ENCODE results near the gene NISCH.
A peak's percentile ranks its signal among the peaks of the same experiment; 100 is the strongest.

Gene NISCH

DNA sequence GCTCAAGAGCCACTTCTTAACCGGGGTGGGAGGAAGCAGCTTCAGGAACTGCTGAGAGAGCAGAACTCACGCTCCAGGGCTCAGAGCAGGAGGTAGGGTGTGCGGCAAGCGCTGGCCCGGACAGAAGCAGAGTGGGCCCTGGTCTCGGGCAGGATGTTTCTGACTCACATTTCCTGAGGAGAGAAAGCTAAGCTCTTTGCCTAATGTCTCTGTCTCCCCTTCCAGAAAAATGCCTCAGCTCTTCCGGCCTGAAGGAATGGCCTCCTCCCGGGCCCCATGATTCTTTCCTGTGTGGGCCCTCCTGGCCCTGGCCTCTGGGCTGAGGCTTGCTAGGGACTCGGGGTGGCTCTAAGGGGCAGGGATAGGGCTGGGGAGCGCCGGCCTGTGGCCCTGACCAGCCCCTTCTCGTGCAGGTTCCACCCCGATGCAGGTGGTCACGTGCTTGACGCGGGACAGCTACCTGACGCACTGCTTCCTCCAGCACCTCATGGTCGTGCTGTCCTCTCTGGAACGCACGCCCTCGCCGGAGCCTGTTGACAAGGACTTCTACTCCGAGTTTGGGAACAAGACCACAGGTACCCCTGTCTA is 35.6 kb downstream of the NISCH start:
- DNase-seq: peak; percentile 85 to 93 (median 92)

DNA sequence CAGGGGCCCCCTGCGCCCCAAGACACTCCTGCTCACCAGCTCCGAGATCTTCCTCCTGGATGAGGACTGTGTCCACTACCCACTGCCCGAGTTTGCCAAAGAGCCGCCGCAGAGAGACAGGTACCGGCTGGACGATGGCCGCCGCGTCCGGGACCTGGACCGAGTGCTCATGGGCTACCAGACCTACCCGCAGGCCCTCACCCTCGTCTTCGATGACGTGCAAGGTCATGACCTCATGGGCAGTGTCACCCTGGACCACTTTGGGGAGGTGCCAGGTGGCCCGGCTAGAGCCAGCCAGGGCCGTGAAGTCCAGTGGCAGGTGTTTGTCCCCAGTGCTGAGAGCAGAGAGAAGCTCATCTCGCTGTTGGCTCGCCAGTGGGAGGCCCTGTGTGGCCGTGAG is 36.7 kb downstream of the NISCH start:
- no peak for DNase-seq

DNA sequence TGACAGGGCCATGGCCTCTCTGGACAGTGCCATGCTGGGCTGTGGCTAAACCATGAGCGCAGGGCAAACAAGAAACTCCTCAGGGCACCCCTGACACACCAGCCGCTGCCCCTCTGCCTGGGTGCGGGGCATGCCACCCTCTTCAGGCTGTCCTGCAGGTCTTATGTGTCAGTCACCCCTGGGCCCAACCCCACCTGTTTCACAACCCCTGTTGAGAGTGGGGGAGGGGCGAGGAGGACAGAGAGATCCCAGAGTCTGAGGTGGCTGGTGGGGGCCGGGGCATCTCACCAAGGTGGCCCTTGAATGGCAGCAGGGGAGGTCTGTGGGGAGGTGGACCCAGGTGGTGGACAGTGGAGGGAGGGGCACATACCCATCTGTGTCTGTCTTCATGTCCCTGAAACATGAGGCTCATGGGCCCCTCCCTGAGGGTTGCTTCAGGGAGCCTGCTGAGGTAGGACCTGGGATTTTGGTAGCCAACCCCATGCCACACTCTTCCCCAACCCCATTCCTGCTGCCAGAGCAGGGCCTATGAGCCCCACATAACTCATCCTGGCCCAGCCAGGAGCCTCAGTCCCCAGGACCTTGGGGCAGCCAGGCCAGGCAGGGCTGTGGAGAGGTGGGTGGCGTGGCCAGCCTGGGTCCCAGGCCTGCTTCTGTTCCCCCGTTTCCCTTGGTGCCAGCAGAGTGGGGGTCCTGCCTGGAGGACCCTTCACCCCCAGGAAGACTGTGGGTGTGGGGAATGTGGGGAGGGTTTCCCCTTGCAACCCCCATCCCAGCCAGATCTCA is 38.0 kb downstream of the NISCH start:
- no peak for DNase-seq

DNA sequence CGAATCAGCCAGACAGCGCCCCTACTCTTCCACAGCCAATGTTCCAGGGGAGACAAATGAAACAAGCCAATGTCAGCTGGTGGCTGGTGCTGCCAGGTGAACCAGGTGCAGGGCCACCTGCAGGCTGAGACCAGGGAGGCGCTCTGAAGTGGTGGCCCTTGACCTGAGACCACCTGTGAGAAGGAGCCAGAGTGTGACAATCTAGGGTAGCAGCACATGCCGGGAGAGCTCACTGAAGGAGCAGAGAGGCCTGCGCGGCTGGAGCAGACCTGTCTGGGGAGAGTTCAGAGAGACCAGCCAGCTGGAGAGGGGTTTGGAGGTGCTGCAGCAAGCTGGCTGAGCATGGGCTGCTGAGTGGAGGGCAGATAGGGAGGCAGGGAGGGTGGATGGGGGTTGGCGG is 39.0 kb downstream of the NISCH start:
- peak in 1 of 4 experiments; percentile 26 for DNase-seq

DNA sequence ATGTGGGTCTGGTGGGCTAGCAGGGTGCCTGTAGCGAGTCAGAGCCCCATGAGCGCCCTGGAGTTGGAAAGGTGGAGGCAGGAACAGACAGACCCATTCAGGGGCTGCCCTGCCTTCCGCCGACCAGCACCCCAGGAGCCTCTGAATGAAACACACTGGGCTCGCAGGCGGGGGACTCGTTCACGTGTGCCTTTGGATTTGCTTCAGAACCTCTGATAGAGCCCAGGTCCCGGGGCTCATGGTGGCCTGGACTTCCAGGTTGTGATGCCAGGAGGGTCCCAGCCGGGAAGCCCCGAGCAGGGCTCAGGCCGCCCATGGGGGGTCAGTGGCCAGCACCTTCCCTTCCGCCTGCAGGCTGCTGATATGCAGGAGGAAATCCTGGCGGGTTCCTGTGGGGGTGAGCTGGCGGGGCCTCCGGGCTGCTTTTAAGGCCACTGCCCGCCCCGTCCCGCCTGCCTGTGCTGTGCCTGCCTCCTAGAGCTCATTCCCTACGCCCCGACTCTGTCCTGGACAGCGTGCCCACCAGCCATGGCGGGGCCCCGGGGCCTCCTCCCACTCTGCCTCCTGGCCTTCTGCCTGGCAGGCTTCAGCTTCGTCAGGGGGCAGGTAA is 39.6 kb downstream of the NISCH start, which contains the start of gene STAB1:
Gene STAB1 (plus strand): TSS at position 453 of the 610 bp plus-strand sequence. CDS start 76 bp downstream, at position 529.
- DNase-seq: peak; percentile 61 to 87 (median 74)

DNA sequence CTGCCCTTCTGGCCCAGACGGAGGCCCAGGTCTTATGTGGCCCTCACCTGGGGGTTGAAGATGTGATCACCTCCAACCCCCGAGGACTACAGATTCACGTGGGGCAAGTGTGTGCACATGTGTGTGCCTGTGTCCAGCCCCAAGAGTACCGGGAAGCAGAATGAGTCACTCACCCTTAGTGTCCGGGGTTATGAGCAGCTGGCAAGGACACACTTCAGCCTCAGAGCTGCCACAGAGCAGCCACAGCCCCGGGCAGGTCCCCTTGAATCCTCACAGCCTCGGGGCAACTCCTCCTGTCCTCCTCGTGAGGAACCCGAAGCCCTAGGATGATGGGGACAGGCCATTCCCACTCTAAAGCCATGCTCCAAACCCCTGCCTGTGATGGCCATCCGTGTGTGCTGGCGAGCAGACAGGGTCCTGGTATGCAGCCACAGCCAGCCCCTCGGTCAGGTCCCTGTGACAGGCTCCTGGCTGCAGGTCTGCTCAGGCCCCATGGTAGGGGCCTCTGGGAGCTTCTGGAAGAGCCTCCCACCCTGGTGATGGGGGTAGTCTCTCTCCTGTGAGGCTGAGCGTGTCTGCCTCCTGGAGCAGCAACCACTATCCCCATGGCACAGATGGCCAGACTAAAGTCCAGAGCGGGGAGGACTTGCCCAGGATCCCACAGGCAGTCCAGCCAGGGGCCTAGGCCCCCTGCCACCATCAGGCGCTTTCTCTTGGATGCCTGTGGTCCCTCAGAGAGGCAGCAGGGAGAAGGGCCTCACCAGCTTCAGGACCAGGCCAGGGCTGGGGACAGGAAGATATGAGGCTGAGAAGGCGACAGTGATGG is 40.6 kb downstream of the NISCH start:
- peak; percentile 59 to 68 (median 64) for DNase-seq

DNA sequence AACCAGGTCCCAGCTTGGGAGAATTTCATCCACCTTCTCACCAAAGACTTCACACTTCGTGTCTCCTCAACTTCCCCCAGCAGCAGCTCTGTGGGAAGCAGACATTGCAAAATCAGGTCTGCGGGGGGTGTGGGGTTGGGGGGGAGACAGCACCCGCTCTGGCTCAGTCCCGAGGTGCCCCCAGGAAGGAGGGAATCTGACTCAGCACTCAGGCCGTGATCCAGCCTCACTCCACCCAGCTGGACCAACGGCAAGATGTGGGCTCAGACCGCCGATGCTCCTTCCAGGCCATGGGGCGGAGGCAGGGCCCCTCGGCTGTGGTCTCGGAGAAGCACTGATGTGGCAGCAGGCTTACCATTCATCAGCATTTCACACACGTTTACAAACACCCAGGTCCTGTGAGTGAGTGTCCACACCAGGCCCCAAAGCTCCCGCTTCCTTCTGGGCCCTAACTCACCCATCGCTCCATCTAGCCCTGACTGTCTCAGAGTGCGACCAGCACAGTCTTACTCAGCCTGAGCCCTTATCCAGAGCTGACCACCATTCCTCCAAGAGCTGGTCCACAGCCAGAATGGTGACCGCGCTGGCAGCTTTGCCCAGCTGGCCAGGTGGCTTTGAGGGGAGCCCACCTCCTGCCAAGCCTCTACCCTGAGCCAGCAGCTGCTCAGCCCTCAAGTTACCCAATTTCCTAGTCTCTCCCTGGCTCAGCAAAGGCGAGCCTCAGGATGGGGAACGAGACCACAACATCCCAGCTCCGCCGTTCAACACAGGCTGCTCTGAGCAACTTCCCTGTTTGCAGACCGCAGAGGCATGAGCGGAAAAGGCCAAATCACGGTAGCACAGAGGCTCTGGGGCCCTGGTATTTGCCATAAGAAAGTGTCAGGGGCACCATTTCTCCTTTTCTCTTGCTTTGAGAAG is 43.0 kb downstream of the NISCH start:
- DNase-seq: peak; percentile 95 to 97 (median 96)

DNA sequence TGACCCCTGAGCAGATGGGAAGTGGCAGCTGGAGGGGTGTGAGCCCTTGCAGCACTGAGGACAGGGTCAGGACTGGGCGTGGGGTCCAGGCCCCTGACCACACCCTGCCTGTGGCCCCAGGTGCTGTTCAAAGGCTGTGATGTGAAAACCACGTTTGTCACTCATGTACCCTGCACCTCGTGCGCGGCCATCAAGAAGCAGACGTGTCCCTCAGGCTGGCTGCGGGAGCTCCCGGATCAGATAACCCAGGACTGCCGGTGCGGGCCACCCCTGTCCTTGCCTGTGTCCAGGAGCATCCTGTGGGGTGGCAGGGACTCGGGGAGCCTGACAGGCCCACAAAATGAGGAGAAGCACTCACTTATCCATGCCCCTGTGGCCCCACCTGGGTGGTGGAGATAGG is 45.6 kb downstream of the NISCH start:
- no peak for DNase-seq

DNA sequence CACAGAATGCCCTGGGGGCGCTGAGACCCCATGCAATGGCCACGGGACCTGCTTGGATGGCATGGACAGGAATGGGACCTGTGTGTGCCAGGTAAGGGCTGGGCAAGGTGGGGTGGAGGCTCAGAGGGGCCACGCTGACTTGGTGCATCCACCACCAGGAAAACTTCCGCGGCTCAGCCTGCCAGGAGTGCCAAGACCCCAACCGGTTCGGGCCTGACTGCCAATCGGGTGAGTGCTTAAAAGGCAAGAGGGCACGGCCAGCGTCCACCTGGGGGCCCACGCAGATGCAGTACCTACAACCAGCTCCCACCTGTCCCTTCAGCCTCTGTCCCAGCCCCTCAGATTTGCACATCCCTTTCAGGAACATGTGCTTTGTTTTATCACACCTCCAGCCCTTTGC is 46.6 kb downstream of the NISCH start:
- no peak for DNase-seq

DNA sequence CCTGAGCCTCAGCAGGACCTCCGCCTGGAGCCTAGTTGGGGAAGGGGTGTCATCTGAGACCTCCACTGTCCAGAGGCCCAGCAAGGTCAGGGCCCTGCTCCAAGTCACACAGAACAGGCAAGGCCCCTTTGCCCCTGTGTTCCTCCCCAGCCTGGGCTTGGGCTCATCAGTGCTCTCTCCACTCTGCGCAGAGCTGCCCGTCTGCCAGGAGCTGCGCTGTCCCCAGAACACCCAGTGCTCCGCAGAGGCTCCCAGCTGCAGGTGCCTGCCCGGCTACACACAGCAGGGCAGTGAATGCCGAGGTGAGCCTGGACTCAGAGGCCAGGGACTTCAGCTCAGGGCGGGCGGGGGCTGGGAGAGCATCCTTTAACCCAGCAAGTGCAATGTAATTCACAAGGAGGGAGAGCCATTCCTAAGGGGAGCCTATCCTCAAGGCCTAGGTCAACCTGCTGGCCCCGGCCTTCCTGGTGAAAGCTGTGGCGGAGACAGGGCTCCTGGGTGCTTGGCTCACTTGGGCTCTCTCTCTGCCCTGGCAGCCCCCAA is 47.5 kb downstream of the NISCH start:
- no peak for DNase-seq

DNA sequence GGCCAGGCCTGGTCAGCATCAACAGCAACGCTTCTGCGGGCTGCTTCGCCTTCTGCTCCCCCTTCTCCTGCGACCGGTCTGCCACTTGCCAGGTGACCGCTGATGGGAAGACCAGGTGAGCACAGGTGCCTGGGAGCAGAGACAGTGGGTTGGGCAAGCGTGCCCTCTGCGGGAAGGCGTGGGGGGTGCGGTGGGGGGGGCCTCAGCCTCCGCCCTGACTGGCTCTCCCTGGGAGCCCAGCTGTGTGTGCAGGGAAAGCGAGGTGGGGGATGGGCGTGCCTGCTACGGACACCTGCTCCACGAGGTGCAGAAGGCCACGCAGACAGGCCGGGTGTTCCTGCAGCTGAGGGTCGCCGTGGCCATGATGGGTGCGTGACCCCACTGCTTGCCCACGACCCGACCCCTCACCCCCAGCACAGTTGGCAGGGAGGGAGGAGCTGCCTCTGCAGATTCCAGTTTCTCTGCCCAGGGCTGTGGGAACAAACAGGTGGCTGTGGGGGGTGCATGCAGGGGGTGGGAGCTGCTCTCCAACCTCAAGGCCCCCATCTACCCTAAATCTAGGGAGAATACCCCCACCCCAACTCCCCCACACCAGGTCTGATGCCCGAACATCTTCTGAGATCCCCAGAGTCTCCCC is 48.5 kb downstream of the NISCH start:
- no peak for DNase-seq

DNA sequence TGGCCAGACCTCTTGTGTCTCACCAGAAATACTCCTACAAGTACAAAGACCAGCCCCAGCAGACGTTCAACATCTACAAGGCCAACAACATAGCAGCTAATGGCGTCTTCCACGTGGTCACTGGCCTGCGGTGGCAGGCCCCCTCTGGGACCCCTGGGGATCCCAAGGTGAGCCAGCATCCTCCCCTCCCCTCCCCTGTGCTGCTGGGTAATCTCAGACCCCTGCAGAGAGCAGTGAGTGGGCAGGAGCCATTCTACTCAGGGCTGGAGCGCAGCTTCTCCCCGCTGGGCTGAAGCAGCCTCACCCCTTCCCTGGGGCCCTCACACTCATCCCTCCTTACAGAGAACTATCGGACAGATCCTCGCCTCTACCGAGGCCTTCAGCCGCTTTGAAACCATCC is 49.6 kb downstream of the NISCH start:
- DNase-seq: no peak

DNA sequence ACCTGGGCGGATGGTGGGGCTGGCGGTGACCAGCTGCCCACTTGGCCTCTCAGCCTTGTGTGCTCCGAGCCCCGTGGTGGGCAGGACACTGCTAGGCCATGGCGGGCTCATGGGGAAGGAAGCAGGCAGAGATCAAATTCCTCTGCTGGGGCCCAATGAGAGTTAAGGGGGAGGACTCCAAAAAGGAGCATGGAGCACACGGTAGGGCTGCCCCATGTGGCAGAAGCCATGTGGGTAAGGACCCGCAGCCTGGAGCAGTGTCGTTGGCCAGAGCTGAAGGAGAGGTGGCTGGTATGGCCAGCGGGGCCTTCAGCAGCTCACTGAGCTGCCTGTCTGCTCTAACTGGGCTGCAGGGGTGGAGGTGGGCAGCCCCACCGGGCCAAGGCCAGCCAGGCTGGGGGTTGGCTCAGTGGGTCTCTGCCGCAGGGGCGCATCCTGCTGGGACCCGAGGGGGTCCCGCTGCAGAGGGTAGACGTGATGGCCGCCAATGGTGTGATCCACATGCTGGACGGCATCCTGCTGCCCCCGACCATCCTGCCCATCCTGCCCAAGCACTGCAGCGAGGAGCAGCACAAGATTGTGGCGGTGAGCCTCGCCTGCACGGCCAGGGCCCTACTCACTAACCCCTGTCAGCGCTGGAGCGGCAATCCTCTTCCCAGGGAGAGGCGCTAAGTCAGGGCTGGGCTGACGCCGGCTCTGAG is 51.0 kb downstream of the NISCH start:
- no peak for DNase-seq

DNA sequence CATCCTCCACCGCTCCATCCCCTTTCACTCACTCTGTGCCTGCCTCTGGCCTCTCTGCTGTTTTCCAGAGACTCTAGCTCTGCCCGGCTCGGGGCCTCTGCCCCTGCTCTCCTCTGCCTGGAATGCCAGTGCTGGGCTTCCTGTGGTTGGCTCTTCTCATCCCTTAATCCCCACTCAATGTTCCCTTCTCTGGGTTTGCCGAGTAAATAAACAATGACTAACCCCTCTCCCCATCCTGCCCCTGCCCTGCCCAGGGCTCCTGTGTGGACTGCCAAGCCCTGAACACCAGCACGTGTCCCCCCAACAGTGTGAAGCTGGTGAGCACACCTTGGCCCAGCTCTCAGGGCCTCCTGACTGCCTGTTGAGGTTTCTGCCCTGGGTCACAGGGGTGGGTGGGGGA is 52.0 kb downstream of the NISCH start:
- no peak for DNase-seq

DNA sequence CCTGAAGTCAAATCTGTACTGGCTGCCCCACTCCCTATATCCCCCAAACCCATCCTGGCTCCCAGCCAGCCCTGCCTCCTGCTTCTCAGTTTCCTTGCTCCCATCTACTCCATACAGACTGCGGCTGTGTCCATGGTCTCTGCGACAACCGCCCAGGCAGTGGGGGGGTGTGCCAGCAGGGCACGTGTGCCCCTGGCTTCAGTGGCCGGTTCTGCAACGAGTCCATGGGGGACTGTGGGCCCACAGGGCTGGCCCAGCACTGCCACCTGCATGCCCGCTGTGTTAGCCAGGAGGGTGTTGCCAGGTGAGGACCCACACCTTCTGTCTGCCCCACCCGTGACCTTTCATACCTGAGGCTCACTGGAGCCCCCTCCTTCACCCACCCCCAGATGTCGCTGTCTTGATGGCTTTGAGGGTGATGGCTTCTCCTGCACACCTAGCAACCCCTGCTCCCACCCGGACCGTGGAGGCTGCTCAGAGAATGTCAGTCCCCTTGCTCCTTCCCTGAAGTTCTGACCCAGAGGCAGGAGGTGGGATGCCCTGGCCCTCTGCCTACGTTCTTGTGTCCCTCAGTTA is 54.4 kb downstream of the NISCH start:
- no peak for DNase-seq

DNA sequence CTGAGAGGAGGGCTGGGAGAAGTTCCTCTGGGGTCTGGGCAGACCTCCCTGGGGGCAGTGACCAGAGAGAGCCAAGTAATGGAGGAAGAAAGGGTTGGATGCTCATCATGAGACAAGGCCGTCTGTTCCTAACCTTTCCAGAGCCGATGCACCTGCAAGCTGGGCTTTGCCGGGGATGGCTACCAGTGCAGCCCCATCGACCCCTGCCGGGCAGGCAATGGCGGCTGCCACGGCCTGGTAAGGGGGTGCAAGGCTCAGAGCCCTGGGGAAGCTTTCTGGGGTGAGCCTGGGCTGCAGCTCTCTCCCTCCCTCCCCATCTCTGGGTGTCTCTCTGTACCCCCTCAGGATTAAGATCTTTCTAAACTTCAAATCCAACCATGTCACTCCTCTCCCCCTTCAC is 56.1 kb downstream of the NISCH start:
- no peak for DNase-seq

DNA sequence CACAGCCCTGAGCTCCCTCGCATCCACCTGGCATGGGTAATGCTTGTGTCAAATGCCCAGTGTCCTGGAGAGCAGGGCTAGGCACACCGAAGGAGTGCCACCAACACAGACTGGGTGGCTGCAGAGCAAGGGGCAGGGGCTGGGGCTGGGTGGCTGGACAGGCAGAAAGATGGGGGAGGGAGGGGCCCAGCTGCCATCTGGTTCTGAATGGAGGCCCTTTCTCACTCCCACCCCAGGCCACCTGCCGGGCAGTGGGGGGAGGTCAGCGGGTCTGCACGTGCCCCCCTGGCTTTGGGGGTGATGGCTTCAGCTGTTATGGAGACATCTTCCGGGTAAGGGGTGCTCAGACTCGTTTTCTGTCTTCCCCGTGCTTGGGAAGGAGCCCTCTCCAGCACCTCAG is 56.7 kb downstream of the NISCH start:
- no peak for DNase-seq

DNA sequence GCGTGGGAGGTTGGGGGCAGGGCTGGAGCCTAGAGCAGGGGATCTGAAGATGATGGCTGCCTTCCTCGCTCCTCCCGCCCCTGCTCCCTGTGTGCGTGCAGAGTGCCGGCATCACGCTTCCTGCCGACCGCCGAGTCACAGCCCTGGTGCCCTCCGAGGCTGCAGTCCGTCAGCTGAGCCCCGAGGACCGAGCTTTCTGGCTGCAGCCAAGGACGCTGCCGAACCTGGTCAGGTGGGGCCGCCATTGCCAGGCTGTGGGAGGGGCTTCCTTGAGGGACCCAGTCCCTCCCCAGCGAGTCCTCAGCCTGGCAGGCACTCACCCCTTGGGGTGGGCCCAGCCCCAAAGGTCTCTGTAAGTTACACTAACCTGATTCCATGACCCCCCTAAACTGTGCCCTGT is 57.3 kb downstream of the NISCH start:
- DNase-seq: no peak

DNA sequence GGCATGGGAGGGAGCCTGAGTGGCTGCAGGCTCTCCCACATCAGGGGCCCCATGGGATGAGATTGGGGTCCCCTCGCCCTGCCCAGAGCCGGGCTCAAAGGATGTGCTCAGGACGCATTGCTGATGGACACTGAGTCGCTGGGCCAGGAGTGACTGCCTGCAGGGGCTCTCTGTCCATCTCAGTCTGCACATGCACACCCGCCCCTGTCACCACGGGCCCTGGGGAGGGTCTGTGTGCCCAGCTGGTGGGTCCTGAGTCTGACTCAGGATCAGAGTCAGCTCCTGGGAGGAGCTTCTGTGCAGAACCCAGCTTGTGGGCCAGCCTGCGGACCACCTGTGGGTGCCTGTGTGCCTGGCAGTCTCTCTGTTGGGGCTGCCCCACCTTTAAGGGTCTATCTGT is 57.9 kb downstream of the NISCH start:
- DNase-seq: no peak

DNA sequence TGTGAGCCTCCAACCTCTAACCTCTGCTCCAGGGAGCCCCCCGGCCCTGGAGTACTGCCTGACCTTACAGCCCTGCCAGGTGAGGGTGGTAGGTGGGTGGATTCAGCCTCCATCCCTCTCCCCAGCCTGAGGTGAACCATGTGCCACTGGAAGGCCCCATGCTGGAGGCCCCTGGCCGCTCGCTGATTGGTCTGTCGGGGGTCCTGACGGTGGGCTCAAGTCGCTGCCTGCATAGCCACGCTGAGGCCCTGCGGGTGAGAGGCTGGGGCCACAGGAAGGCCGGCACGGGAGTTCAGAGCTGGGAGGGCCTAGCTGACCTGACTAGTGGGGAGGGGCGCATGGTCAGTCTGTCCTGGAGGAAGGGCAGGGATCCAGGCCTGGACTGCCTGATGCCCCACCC is 59.2 kb downstream of the NISCH start:
- no peak for DNase-seq

Data from suppressor macrophage (primary cell).